ENCODE results near the gene PRKAG2.

Gene PRKAG2

GRCh38 chr7:151717918-151718317 lies 159.0 kb downstream of the PRKAG2 start:
- no peak for DNase-seq (ENCODE audit: low read depth in 1 of 2, low spot score in 1 of 2)

DNA sequence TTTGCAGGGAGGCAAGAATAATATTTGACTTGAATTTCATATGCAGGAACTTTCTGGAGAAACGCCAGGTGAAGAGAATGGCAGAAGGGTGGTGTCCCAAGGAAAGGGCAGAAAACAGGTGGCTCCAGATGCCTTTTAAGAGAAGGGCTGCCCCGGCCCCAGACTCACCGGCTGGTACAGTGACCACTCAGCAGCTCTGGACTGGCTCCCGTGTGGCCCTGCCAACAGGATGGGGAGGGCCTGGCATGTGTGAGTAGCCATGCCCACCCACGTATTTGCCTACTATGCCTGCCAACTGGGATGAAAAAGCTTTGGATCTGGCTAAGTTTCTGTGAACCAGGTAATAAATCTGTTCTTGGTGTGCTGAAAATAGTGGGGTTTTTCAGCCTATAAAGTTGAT lies 159.5 kb downstream of the PRKAG2 start:
- DNase-seq (ENCODE audit: low read depth in 1 of 2, low spot score in 1 of 2): no peak

DNA sequence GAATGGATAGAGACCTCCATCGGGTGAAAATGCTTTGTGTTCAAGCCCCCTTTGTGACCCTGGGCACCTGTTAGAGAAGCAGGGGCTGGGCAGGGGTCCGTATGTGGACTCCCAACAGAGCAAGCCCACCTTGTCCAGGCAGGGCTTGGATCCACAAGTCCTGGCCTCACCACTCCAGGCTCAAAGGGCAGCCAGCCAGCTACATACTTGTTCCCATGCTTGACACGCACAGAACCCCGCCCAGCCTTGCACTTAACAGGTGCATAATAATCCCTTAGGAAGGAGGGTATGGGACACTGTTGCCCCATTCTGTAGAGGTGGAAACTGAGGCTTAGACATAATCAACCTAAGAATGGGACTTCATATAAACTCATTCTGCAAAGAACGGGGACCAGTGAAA lies 160.6 kb downstream of the PRKAG2 start:
- no peak for DNase-seq (ENCODE audit: low read depth in 1 of 2, low spot score in 1 of 2)

DNA sequence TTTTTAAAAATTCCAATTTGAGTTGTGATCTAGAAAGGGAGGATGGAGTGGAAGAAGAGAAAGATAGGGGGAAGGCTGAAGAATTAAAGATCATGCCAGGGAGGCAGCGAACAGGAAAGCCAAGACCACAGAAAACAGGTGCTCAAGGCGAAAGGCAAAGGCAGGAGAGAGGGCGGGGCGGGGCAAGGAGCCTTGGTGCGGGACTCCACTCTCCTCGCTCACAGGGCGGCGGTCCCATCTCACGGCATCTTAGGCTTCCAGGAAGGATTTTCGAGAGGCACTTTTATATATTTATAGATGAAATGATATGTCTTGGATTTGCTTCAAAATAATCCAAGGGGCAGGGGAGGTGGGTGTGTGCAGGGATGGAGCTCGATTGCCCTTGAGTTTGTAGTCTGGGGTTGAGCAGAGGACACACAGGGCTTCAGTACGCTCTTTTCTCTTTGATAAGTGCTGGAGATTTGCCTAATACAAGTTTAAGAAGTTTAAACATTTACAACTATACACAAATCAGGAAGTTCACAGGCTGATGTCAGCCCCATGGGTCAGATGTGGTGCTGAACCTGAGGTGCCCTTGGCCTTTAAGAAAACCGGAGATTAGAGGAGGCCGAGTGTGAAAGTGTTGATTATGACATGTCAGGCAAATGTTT lies 161.1 kb downstream of the PRKAG2 start:
- DNase-seq (ENCODE audit: low read depth in 1 of 2, low spot score in 1 of 2): no peak

DNA sequence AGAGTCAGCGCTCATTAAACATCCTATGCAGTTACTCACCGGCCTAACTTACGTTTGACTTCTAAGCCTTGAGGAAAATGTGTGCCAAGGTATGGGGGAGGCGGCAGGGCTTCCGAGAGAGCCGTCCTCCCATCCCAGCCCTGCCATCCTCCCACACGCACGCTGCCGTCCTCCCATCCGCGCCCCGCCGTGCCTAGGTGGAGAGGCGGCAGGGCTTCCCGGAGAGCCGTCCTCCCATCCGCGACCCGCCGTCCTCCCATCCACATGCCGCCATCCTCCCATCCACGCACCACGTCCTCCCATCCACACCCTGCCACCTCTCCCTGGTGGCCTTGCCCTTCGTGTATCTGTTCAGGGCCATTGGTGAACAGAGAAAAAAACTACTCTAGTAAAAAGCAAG lies 162.7 kb downstream of the PRKAG2 start:
- no peak for DNase-seq (ENCODE audit: low read depth in 1 of 2, low spot score in 1 of 2)

- no peak for DNase-seq (ENCODE audit: low read depth in 1 of 2, low spot score in 1 of 2)
Measured at GRCh38 chr7:151712810-151713125, 164.1 kb downstream of the PRKAG2 start.

- no peak for DNase-seq (ENCODE audit: low read depth in 1 of 2, low spot score in 1 of 2)
Measured at GRCh38 chr7:151711906-151712809, 164.8 kb downstream of the PRKAG2 start.

DNA sequence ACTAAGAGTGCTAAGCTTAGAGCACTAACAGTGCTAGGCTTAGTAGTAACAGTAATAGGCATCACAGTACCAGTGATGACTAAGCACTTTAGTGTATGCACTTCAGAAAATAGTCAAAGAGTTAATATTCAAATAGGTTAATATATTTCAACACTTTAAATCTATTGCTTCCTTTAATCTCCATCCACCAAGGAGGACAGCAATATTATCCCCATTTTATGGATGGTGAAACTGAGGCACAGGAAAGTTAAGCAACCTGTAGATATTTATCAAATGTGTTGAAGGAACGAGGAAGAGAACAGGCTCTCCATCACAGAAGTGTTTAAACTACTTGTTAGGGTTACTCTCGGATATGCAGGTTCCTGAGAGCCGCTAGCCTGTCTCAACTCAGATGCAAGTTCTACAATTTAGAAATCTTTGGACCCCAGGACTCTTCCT lies 165.5 kb downstream of the PRKAG2 start:
- no peak for DNase-seq (ENCODE audit: low read depth in 1 of 2, low spot score in 1 of 2)

GRCh38 chr7:151710646-151711434 lies 166.1 kb downstream of the PRKAG2 start:
- DNase-seq (ENCODE audit: low read depth in 1 of 2, low spot score in 1 of 2): no peak

DNA sequence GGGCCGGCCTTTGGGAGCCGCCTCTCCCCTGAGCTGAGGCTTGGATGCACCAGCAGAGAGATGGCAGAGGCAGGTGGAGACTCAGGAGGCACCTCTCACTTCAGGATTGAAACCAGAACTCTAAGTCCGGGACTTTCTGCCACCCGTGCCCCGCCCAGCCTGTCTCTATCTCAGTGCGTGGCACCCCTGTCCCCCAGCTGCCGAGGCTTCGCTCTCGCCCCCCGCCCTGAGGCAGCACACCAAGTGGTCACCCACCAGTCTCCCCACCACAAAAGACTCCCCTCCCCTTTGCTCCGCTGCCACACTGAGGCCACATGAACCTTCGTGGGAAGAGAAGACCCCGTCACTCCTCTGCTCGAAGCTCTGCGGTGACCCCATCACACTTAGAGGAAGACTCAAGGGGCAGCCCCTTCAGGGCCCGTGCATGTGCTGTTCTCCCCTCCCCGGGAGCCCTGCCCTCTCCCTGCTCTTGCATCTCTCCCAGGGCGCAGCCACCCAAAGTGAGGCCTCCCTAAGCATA lies 166.7 kb downstream of the PRKAG2 start:
- no peak for DNase-seq (ENCODE audit: low read depth in 1 of 2, low spot score in 1 of 2)

GRCh38 chr7:151709141-151710038 lies 167.5 kb downstream of the PRKAG2 start:
- DNase-seq (ENCODE audit: low read depth in 1 of 2, low spot score in 1 of 2): no peak

GRCh38 chr7:151708610-151709009 lies 168.3 kb downstream of the PRKAG2 start:
- no peak for DNase-seq (ENCODE audit: low read depth in 1 of 2, low spot score in 1 of 2)

- no peak for DNase-seq (ENCODE audit: low read depth in 1 of 2, low spot score in 1 of 2)
Measured at GRCh38 chr7:151707757-151708156, 169.2 kb downstream of the PRKAG2 start.

GRCh38 chr7:151707105-151707469 lies 169.8 kb downstream of the PRKAG2 start:
- DNase-seq (ENCODE audit: low read depth in 1 of 2, low spot score in 1 of 2): no peak

DNA sequence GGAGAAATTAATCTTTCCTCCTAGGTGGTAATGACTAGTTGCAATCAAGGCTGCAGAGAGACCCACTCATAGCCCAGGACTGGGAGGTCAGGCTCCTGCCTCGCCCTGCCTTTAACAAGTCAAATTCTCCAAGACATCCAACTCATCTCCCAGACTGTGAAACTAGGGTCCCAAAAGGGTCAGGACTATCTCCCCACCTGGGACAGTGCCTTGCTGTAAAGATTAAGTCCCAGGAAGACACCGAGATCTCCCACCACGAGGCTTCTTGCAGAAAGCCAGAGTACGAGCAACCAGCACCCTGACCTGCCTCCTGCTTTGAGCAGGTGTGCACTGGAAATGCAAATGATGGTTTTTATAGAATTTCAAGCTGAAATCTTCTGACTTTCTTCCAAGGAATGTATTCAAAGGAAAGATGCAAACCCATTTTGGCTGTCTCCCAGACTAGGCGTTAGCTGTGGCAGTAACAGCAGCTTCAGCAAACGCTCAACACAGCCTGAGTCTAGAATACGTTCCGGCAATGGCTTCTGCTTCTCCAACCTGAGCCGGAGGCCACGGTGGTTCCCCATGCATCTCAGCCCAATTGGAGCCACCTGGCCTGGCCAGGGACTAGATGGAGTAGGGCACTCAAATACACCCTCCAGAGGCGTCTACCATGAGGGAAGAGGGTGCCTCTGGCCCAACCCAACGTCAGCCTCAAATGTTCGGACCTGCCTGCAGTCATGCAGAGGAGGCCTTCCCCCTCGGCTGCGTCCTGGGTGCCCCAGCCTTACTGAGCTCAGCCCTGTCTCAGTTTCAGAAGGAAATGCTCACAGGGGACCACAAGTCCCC lies 170.4 kb downstream of the PRKAG2 start:
- no peak for DNase-seq (ENCODE audit: low read depth in 1 of 2, low spot score in 1 of 2)

- no peak for DNase-seq (ENCODE audit: low read depth in 1 of 2, low spot score in 1 of 2)
Measured at GRCh38 chr7:151705636-151706276, 171.2 kb downstream of the PRKAG2 start.

DNA sequence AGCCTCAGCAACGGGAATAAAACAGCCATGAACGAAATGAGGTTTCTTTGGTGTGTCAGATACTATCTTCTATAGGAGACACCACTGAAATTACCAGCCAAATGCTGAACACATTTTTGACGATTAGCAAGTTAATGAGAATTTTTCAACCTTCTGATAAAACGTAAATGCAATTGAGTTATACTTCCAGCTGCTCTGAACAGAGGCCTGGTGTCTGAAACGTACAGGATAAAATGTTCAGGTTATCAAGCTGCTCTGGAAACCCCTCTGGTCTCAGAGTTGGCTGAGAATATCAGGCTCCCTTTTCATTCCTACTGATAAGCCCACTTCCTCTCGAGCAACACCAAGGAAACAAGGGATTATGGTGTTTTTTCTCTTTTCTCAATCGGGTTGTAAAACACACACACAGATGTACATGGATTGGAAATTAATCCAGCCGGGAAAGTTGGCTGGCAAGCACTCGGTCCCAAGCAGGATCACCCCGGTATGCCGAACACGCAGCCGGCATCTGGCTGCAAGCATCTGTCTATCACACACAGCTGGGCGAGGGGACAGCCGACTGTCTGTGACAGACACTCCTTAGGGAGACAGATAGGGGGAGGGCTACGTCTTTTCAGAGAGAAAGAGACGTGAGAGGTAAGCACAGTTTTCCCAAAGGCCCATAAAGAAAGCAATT lies 171.8 kb downstream of the PRKAG2 start:
- DNase-seq (ENCODE audit: low read depth in 1 of 2, low spot score in 1 of 2): no peak

DNA sequence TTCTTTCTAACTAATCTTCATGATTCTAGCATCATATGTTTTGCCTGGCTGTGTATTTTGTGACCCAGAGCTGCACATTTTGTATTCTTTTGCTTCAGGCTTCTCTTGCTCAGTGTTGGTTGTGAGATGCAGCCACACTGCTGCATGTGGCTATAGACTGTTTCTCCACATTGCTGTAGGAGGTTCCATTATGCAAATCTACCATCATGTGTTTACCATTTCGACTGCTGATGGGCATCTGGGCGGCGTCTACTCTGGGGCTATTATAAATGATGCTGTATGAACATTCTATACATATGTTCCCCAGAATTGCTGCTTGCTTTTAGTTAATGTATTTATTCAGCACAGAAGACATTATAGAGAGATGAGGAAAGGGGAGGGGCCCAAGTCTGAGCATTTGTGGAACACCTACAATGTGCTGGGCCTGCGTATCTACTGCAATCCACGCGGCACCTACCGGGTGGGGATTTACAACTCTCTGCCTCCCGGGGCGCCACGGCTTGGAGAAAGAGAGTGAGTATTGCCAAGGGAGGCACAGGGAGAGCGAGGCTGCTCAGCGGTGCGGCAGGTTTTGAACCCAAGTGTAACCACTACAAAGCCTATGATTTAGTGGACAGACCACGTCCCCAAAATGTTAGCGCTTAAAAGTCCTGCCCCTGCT lies 172.5 kb downstream of the PRKAG2 start:
- DNase-seq (ENCODE audit: low read depth in 1 of 2, low spot score in 1 of 2): no peak
